GM19099 (cell line): ENCODE results near the gene MDN1.

Experiments
- POLR2A ChIP-seq: IDR thresholded peaks from 3 replicates; pipeline ENCODE4 v1.6.1; 2011; ENCODE audit warnings: low read depth; ENCODE audit not compliant: insufficient read length; ENCODE audit errors: extremely low read depth

Gene MDN1

GRCh38 chr6:89781070-89782034 lies 38.2 kb downstream of the MDN1 start:
- TF ChIP-seq POLR2A = no peak

- TF ChIP-seq POLR2A = no peak
Observed at GRCh38 chr6:89777455-89777854, 42.1 kb downstream of the MDN1 start.

- no peak for TF ChIP-seq POLR2A
Observed at GRCh38 chr6:89776583-89777233, 42.9 kb downstream of the MDN1 start.

- no peak for TF ChIP-seq POLR2A
Observed at GRCh38 chr6:89775150-89775549, 44.4 kb downstream of the MDN1 start.

GRCh38 chr6:89769572-89769971 lies 50.0 kb downstream of the MDN1 start:
- TF ChIP-seq POLR2A = no peak

- TF ChIP-seq POLR2A = no peak
Observed at GRCh38 chr6:89768324-89768723, 51.3 kb downstream of the MDN1 start.

- TF ChIP-seq POLR2A = no peak
Observed at GRCh38 chr6:89763550-89763949, 56.0 kb downstream of the MDN1 start.

- no peak for TF ChIP-seq POLR2A
Observed at GRCh38 chr6:89758830-89759229, 60.8 kb downstream of the MDN1 start.

GRCh38 chr6:89750338-89750737 lies 69.3 kb downstream of the MDN1 start:
- no peak for TF ChIP-seq POLR2A

GRCh38 chr6:89749918-89750317 lies 69.7 kb downstream of the MDN1 start:
- TF ChIP-seq POLR2A = no peak

- no peak for TF ChIP-seq POLR2A
Observed at GRCh38 chr6:89745716-89746115, 73.9 kb downstream of the MDN1 start.

GRCh38 chr6:89745096-89745495 lies 74.5 kb downstream of the MDN1 start:
- no peak for TF ChIP-seq POLR2A

- no peak for TF ChIP-seq POLR2A
Observed at GRCh38 chr6:89736893-89737292, 82.7 kb downstream of the MDN1 start.

GRCh38 chr6:89734526-89734925 lies 85.1 kb downstream of the MDN1 start:
- TF ChIP-seq POLR2A = no peak

GRCh38 chr6:89731924-89732567 lies 87.5 kb downstream of the MDN1 start:
- TF ChIP-seq POLR2A = no peak
